Measurements from ENCODE around the gene CMSS1.

The CMSS1 gene

DNA sequence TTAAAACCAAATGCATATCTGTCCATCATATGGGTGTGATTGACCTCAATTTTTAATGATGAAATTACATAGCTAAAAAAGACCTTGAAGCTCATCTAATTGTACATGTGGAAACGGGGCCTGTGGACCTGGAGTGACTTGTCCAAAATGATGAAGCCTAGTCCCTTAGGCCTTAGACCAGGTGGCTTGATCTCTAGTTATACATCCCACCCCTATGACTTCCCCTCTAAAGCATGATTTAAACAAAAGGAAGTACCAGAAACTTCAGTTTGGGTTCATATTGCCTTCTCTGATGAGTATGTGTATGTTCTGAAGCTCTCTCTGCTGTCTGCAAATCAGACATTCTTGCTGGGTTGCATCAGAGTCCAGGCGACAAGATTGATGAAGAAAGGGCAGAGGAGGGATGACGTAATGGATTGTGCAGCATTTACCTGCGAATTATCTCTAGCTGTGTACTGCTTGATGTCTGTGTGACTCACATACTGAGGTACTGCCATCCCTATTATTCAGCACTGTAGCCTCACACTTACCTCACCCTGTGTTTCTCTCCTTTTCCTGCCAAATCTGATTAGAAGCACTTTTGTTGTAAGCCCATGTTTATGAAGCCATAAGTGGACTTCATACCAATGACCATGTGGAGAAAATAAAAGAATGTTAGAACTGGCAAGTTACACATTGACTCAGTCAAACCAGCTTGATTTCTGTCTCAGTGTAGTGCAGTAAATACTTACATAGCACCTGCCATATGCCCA lies 185.1 kb downstream of the CMSS1 start:
- DNase-seq, result no peak

GRCh38 chr3:100003609-100004503 lies 186.2 kb downstream of the CMSS1 start:
- DNase-seq, result no peak

DNA sequence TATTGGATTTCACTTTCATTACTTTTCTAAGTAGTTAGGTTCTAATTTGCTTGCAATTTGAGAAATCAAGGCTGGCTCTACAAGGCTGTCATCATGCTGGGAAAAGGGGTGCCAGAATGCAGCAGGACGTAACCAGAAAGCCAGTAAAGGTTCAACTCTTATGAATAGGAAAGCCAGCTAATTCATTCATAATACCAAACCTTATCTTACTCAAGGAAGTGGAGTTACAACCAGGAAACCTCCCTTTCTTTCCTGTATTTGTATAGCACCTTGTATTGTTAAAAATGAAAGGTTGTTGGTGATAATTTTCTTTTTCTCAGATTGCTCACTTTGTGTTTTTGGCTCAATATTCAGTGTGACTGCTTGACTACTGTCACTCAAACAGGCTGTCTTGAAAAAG lies 187.3 kb downstream of the CMSS1 start:
- no peak for DNase-seq

DNA sequence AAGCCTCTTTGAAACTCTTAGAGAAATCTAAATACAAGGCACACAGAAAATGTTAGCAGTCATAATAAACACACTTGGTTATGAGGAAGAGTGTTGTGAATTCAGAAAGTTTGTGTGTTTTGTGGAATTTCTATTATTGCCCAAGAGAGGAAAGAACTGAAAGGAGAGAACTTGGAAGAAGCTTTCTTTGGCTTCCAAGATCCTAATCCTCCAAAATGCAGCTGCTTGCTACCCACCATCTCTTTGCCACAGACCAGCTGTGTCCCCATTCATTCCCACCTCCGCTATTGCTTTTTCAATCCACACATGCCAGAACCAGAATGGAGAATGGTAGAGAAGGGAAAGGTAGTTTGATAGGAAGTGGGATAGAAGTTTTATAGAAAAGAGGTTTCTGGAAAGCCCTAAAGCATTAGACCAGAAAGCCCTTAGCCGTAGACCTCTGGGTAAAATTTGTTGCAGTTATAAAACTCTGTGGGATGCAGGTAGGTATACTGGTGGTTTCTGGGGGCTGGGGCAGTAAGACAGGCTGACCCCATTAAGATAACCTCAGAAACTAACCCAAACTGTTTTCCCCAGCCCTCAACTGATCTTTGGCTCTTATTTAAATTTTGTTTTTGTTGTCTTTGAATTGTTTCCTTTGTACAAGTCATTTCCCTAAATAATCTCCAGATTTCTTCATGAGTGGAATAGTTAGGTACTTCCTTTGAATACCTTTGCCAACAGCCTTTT lies 188.2 kb downstream of the CMSS1 start:
- no peak for DNase-seq

DNA sequence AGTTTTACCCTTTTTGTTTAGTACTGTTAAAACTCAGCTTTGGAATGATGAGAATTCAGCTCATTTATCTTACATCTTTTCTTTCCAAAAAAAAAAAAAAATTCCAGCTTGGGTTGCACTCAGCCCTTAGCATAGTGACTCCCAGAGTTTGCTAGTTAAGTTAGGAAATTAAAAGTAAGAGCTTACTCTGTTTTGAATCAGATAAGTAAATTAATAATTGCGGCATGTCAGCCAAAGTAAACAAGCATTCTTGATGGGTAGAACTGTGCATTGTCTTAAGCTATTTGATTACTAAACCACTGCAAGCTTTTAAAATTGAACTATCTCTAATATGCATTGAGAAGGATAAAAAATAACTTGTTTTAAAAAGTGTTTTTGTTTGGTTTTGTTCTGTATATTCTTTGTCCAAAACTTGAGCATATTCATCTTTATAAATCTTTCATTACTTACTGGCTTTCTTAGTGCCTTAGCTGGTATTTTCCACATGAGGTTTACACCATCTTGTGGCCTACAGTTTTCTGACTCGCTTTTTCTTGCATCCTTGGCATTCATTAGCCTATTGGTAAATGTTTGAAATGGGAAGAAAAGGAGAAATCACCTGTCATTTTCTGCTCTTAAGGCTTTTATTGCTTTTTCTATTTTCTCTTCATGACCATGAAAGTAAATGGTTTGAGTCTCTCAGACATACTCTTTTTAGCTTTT lies 189.1 kb downstream of the CMSS1 start:
- no peak for DNase-seq

GRCh38 chr3:100007313-100007712 lies 189.7 kb downstream of the CMSS1 start:
- no peak for DNase-seq

DNA sequence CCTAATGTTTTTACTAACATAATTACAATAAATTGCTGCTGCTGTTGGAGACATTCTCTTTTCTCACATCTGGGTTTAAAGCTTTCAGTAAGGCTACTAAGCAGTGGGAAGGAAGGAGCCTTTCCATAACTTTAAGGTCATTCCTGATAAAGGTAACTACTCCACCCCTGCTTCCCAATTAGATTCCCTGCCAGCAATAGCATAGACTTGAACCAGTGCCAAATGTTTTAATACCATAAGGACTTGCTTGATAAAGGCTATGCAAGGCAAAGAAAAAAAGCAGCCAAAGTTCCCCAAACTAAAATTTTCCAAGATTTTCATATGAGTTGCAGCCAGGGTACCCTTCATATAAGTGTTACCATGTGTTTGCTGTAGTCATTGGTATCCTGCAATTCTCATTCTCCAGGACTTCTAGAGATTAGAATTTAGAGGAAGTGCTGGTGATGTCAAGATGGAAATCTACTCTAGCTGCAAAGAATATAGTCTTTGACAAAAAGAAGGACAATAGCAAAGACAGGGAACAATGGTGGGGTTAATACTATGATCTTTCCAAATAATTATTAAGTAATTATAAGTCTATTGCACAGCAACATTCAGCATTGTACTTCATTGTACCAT lies 190.5 kb downstream of the CMSS1 start:
- no peak for DNase-seq

DNA sequence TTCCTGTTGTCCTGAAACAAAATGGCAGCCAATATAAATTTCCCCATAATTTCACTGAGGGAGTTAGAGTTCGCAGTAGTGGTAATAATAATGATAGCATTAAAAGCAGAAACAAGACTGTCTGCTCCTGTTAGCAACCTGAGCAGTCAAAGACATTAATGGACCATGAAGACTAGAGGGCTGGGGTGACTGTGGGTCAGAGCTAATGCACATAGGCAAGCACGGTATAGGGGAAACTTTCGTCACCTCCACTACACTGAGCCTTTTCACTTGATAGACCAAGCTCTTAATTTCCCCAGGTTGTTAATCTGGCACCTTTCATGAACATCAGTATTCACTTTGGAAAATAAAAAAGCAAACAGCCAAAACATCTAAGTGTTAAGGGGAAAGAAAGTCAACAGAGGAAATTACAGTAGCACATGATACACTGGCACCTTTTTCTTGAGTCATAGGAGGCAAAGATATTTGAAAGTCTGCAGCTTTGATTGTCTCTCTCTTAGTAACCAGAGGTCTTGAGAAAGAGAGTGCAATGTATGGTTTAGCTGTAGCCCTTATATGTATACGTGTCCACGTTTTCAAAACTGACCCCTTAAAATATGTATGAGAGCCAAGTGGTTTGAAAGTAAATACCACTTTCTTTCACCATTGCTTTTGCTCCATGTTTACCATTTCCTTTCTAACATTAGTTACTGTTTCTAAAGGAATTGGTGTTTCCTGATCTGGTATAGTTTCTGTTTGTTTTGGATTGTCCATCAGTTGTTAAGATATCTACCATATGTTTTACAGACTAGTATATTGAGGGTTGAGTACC lies 191.8 kb downstream of the CMSS1 start:
- no peak for DNase-seq

DNA sequence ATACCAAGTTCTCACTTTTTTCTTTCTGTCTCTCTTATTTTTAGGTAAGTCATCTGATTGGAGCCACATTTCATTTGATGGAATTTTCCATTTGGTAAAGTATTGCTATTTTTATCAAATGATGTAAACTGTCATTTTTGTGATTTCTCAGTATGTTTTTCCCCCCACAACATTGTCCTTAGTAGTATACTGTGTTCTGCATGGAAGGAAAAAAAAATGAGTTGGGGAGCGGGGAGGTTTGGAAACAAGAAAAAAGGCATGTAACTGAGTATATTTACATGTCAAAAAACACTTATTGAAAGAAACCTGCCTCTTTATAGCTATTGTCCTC lies 192.4 kb downstream of the CMSS1 start:
- no peak for DNase-seq

- DNase-seq, result no peak
These were observed 201.1 kb downstream of the CMSS1 start for GRCh38 chr3:100018806-100019205.

GRCh38 chr3:100019719-100020118 lies 202.1 kb downstream of the CMSS1 start:
- DNase-seq, result no peak

- DNase-seq, result no peak
These were observed 203.4 kb downstream of the CMSS1 start for GRCh38 chr3:100020876-100021644.

- no peak for DNase-seq
These were observed 204.8 kb downstream of the CMSS1 start for GRCh38 chr3:100022506-100022905.

GRCh38 chr3:100023150-100023549 lies 205.5 kb downstream of the CMSS1 start:
- peak; percentile 48 for DNase-seq

DNA sequence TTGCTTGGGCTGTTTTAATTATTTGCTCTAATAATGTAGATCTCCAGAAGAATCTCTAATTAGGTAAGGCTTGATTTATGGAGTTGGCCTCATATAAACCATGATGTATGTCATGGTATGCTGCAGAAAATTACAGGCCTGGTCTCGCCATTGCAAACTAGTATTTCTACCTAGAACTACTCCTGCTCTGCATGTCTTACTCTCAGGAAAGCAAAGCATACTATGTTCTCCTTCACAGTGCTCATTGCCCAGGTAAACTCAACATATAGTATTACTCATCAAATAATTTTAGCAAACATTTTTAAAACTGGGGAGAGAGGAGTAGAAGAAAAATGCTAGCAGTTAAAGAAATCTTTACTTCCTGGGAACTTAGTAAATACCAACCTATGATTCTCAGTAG lies 205.9 kb downstream of the CMSS1 start:
- no peak for DNase-seq

DNA sequence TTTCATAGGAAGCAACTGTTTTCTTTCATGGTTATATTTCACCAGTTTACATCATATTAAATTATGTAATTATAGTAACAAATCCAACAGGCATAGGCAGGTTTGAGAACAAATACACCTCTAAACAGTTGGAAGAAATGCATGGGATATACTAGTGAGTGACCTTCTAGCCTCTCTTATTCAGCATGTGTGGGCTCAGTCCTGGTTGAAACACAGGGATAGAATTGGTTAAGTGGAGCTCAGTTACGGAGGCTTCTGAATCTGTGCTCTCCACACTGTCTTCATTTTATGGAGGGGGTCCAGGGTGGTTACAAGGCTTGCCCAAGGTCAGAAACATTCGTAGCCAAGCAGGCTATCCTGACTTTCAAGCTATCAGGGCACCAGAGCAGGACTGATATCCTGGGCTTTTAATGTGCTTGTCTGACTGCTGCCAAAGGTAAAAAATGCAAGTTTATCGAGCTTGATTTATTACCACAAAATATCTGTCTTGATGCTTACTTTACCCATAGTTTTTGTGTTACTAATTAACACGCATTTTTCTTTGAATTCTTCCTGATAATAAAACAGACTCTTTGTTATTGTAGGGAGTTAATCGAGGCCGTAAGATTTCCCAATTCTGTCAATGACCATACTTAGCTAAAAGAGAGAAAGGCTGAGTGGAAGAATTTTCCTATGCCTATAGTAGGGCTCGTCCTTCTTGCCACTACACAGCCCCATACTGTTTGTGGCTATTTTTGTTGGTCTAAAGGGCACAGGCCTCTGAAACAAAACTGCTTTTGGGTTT lies 207.1 kb downstream of the CMSS1 start:
- no peak for DNase-seq

DNA sequence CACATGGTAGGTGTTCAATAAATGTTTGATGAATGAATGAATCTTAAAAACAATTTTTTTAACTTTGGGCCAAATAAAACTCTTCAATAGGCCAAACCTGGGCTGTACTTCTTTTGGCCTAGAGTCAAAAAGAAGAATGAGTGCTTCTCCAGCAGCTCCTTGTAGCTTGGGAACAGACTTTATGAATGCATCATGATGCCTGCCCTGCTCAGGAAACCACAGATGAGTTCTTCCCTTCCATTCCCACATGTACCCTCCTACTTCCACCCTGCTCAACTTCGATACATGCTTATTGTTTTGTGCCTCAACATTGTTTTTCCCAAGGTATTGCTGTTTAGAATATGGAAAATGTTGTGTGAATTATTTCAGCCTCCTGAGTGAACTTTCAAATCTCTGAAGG lies 209.7 kb downstream of the CMSS1 start:
- no peak for DNase-seq

GRCh38 chr3:100029052-100029451 lies 211.4 kb downstream of the CMSS1 start:
- no peak for DNase-seq

- no peak for DNase-seq
These were observed 212.0 kb downstream of the CMSS1 start for GRCh38 chr3:100029689-100030088.

DNA sequence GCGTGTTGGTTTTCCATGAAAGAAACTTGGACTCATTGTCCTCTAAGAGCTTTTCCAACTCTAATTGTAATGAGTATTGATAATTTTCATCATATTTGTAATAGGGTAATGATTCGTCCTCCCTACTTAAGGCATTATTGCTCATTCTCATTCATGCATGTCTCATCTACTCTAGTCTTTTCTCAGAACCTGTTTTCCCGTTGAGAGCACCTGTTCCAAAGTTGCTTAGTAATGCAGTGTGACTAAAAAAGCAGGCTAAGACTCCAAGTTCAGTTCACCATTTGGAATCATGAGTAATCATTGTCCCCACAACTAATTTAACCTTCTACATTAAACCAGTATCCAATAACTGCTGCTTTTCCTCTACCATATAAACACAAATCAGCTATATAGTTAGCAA lies 212.7 kb downstream of the CMSS1 start:
- DNase-seq, result no peak
